ENCODE measurements around the gene RMDN2. TPM values are rescaled to one million over a fixed set of nuclear protein-coding genes. Genes with fewer than 3 reads are reported as not detected.

The RMDN2 gene
- total RNA-seq, 2 donors from 2014 or later: 1.8 to 3.4 TPM

DNA sequence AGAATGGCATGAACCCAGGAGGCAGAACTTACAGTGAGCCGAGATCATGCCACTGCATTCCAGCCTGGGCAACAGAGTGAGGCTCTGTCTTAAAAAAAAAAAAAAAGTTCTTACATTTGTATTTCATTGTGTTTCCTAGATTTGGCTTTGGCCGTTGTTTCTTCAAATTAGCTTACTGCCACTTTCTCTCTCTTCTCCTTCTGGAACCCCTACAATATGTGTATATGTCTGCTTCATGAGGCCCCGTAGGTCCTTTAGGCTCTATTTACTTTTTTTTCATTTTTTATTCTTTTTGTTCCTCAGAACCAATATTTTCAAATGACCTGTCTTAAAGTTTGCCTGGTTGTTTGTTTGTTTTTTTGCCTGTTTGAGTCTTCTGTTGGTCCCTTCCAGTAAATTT, 41.2 kb downstream of the RMDN2 start:
- Mint-ChIP-seq H3K4me1 (peaks cover 3% of the 10 kb centered on the region), H3K27ac (no peak overlapping the region), H3K4me3 (no peak overlapping the region), H3K27me3 (no peaks in the 10 kb centered on the region), H3K36me3 (ENCODE audit: low read depth) (peaks cover 4% of the 10 kb centered on the region)
- ATAC-seq (no peak), DNase-seq (no peak)
- H3K9me3 ChIP-seq (ENCODE audit: control insufficient read depth, low read length, poor library complexity, severe bottlenecking): no peaks in the 10 kb centered on the region

DNA sequence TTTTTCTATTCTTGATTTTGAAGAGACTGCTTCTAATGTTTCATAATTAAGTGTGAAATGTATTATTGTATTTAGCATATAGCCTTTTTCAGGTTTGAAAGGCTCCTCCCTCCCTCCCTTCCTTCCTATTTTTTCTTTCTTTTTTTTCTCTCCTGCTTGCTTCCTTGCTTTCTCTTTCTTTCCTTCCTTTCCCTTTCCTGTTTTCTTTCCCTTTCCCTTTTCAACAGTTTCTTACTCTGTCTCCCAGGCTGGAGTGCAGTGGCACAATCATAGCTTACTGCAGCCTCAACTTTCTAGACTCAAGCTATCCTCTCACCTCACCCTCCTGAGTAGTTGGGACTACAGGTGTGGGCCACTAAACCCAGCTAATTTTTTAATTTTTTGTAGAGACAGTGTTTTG, 44.6 kb downstream of the RMDN2 start:
- Mint-ChIP-seq H3K36me3 (ENCODE audit: low read depth) (peaks cover 5% of the 10 kb centered on the region), H3K27me3 (peaks cover 8% of the 10 kb centered on the region), H3K4me3 (no peak overlapping the region), H3K27ac (peak overlapping the region; percentile 1), H3K4me1 (peaks cover 3% of the 10 kb centered on the region)
- DNase-seq (no peak), ATAC-seq (no peak)
- H3K9me3 ChIP-seq (ENCODE audit: control insufficient read depth, low read length, poor library complexity, severe bottlenecking): no peaks in the 10 kb centered on the region

DNA sequence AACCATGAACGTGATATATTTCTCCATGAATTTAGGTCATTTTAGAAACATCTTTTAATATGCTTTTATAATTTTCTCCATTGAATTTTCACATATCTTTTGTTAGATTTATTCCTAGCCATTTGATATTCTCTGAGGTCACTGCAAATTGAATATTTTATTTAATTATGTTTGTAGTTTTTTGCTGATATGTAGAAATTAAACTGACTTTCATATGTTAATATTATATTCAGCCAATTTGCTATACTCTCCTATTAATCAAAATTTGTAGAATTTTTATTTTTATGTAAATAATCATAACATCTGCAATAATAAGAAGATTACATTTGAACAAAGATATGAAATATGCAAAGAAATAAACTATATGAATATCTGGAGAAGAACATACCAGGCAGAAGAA, 46.9 kb downstream of the RMDN2 start:
- ATAC-seq: no peak
- H3K4me3 Mint-ChIP-seq: no peak overlapping the region
- DNase-seq: no peak
- no peaks in the 10 kb centered on the region for H3K9me3 ChIP-seq (ENCODE audit: control insufficient read depth, low read length, poor library complexity, severe bottlenecking)
- peaks cover 5% of the 10 kb centered on the region for H3K36me3 Mint-ChIP-seq (ENCODE audit: low read depth)
- H3K27me3 Mint-ChIP-seq: peaks cover 8% of the 10 kb centered on the region
- peaks cover 3% of the 10 kb centered on the region for H3K4me1 Mint-ChIP-seq
- no peak overlapping the region for H3K27ac Mint-ChIP-seq

DNA sequence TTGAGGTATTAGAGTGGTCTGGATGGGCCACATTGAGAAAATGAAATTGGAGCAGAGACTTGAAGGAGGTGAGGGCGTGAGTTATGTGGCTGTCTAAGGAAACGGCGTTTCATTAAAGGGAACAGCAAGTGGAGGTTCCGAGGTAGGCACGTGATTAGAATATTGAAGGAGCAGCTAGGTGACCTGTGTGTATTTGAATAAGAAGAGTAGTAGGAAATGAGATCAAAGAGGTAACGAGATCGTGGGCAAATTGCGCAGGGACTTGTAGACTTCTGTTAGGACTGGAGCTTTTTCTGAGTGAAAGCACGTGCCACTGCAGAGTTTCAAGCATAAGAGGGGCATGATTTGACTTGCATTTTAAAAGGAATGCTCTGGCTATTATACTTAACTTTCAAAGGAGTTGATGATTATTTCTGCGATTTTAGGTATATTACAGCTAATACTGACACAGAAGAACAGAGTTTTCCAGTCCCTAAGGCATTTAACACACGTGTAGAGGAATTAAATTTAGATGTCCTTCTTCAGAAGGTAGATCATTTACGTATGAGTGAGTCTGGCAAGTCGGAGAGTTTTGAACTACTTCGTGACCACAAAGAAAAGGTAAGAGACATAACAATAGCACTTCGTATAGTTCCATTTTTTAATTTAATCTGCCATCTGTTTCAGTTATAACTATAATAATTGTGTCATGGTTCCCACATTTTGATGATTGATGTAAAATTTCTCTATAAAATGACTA, 48.7 kb downstream of the RMDN2 start:
- DNase-seq (no peak), ATAC-seq (no peak)
- Mint-ChIP-seq H3K4me1 (peaks cover 3% of the 10 kb centered on the region), H3K36me3 (ENCODE audit: low read depth) (peaks cover 7% of the 10 kb centered on the region), H3K4me3 (no peak overlapping the region), H3K27me3 (peaks cover 11% of the 10 kb centered on the region), H3K27ac (no peak overlapping the region)
- H3K9me3 ChIP-seq (ENCODE audit: control insufficient read depth, low read length, poor library complexity, severe bottlenecking): no peaks in the 10 kb centered on the region

DNA sequence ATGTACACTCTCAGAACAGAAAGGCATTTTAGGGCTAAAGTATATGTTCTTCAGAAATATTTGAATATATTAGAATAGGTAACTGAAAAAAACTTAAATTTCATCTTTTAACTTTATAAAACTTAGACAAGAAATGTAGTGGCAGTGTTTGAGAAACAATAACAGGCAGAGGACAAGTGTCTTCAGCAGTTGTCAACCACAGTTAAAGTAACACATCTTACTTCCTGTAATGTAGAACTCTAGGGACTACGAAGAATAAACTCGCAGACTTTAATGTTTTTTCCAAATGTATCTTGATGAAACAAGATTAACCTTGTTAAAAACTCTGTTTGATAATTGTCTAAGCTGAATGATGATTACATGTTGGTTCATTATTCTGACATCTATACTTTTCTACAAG, 50.7 kb downstream of the RMDN2 start:
- H3K27ac Mint-ChIP-seq: no peak overlapping the region
- H3K4me3 Mint-ChIP-seq: no peak overlapping the region
- H3K27me3 Mint-ChIP-seq: peaks cover 12% of the 10 kb centered on the region
- peaks cover 6% of the 10 kb centered on the region for H3K36me3 Mint-ChIP-seq (ENCODE audit: low read depth)
- H3K9me3 ChIP-seq (ENCODE audit: control insufficient read depth, low read length, poor library complexity, severe bottlenecking): no peaks in the 10 kb centered on the region
- DNase-seq (no peak), ATAC-seq (no peak)
- no peaks in the 10 kb centered on the region for H3K4me1 Mint-ChIP-seq

DNA sequence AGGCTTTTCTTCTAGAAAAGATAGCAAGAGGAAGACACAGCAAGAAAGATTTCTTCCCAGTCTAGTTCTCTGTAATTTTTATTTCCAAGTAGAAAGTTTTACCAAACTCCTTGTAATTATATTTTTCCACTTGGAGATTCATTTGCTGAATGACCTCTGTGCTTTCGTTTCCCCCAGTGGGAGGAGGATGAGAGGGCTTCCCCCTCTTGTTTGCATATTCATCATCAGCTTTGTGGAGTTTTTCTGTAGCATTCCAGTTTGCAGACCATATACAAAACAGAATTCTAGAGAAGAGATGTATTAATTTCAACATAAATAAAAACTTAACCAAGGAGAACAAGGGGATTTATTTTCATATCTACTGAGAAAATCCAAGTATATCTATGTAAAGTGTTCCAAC, 51.3 kb downstream of the RMDN2 start:
- H3K4me1 Mint-ChIP-seq: no peaks in the 10 kb centered on the region
- no peak overlapping the region for H3K27ac Mint-ChIP-seq
- H3K4me3 Mint-ChIP-seq: no peak overlapping the region
- peaks cover 6% of the 10 kb centered on the region for H3K36me3 Mint-ChIP-seq (ENCODE audit: low read depth)
- ATAC-seq (no peak), DNase-seq (no peak)
- H3K9me3 ChIP-seq (ENCODE audit: control insufficient read depth, low read length, poor library complexity, severe bottlenecking): no peaks in the 10 kb centered on the region
- H3K27me3 Mint-ChIP-seq: peaks cover 12% of the 10 kb centered on the region

DNA sequence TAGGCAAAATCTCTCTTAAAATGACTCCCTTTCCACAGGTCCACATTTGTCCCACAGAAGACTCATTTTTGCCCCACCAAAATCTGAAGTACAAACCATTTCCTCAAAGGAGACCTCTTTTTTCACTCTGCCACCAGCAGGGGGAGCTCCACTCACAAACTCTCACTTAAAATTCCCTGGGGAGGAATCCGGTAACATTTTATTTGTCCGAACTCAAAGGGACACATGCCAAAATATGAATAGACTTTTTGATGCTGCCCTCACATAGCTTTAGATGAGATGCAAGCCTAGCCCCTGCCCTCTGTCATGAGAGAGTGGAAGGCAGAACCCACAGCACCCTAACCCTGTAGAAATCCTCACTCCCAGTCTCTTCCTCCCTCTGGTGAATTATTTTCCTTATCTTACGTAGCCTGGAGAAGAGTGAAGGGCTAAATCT, 57.1 kb downstream of the RMDN2 start:
- DNase-seq (peak; percentile 17 to 49 (median 38)), ATAC-seq (no peak)
- peak overlapping the region; percentile 73 for H3K27ac Mint-ChIP-seq
- peaks cover 12% of the 10 kb centered on the region for H3K27me3 Mint-ChIP-seq
- peaks cover 11% of the 10 kb centered on the region for H3K4me1 Mint-ChIP-seq
- peaks cover 7% of the 10 kb centered on the region for H3K36me3 Mint-ChIP-seq (ENCODE audit: low read depth)
- no peak overlapping the region for H3K4me3 Mint-ChIP-seq
- no peaks in the 10 kb centered on the region for H3K9me3 ChIP-seq (ENCODE audit: control insufficient read depth, low read length, poor library complexity, severe bottlenecking)

DNA sequence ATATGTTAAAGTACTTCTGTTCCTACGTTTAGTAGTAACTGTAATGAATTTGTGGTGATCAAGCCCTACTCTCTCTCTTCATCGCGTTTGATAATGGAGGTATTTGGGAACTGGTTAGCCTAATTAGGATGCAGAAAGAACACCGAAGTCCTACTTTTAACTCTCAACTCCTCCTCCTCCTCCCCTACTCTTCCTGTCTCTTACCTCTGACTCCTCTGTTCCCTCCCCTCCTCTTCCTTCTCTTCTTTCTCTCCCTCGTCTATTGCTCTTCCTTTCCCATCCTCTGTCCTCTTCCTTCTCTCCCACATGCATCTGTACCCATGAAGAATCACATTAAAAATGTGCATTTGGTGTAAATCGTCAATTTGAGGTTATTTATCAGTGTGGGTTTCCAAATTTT, 57.8 kb downstream of the RMDN2 start:
- ATAC-seq: no peak
- no peaks in the 10 kb centered on the region for H3K9me3 ChIP-seq (ENCODE audit: control insufficient read depth, low read length, poor library complexity, severe bottlenecking)
- no peak overlapping the region for H3K27ac Mint-ChIP-seq
- no peak for DNase-seq
- H3K4me3 Mint-ChIP-seq: no peak overlapping the region
- H3K27me3 Mint-ChIP-seq: peaks cover 12% of the 10 kb centered on the region
- H3K4me1 Mint-ChIP-seq: peaks cover 11% of the 10 kb centered on the region
- peaks cover 7% of the 10 kb centered on the region for H3K36me3 Mint-ChIP-seq (ENCODE audit: low read depth)

DNA sequence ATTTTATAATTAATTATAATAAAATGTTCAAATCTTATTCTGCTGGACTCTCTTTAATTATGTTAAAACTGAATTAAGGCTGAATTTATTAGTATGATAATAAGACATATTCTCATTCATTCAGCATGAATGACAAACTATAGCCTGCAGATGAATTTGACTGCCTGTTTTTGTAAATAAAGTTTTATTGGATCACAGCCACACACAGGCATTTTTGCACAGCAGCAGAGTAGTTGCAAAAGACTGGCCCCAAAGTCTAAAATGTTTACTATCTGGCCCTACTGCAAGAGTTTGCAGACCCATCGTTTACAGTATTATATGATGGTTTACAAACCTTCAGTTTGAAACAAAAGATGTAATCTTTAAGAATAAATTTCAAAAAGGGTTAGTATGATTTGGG, 58.6 kb downstream of the RMDN2 start:
- H3K27ac Mint-ChIP-seq: no peak overlapping the region
- H3K36me3 Mint-ChIP-seq (ENCODE audit: low read depth): peaks cover 6% of the 10 kb centered on the region
- DNase-seq: no peak
- H3K27me3 Mint-ChIP-seq: peaks cover 9% of the 10 kb centered on the region
- H3K4me3 Mint-ChIP-seq: no peak overlapping the region
- ATAC-seq: no peak
- H3K4me1 Mint-ChIP-seq: peaks cover 11% of the 10 kb centered on the region
- H3K9me3 ChIP-seq (ENCODE audit: control insufficient read depth, low read length, poor library complexity, severe bottlenecking): no peaks in the 10 kb centered on the region

DNA sequence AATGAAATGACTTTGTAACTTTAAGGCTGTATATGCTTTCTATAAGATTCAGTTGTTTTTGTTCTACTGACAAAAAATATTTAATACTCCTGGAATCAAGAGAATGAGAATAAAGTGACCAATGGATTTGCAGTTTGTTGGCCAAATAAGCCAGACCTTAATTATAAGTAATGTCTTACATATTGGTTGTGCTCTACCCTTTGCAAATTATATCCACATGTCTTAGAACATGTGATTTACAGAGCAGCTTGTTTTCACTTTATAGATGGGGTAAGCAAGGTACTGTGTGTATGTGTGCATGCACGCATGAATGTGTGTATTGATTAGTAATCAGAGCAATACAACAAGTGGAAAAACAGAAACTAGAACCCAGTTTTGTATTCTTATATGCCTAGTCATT, 59.1 kb downstream of the RMDN2 start:
- Mint-ChIP-seq H3K27me3 (peaks cover 8% of the 10 kb centered on the region), H3K4me3 (no peak overlapping the region), H3K36me3 (ENCODE audit: low read depth) (peaks cover 4% of the 10 kb centered on the region), H3K4me1 (peaks cover 11% of the 10 kb centered on the region), H3K27ac (no peak overlapping the region)
- DNase-seq (no peak), ATAC-seq (no peak)
- no peaks in the 10 kb centered on the region for H3K9me3 ChIP-seq (ENCODE audit: control insufficient read depth, low read length, poor library complexity, severe bottlenecking)

DNA sequence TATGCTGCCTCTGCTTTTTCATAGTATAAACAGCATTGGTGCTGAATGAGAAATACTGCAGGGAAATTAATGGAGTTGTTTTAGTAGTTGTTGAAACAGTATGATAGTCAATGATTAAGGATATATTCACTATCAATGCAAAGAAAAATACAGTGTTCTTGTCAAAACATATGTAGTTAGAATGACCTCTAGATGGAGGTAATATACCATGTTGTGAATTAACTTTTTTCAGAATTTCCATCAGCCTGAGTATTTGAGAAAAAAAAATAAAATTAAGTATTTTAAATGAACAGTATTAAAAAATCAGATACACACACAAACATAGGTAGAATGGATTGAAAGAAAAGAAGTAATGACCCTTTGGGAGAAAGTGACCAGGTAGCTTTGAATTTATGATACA, 59.5 kb downstream of the RMDN2 start:
- Mint-ChIP-seq H3K27ac (no peak overlapping the region), H3K4me3 (no peak overlapping the region), H3K27me3 (peaks cover 8% of the 10 kb centered on the region), H3K36me3 (ENCODE audit: low read depth) (peaks cover 4% of the 10 kb centered on the region), H3K4me1 (peaks cover 11% of the 10 kb centered on the region)
- DNase-seq (no peak), ATAC-seq (no peak)
- no peaks in the 10 kb centered on the region for H3K9me3 ChIP-seq (ENCODE audit: control insufficient read depth, low read length, poor library complexity, severe bottlenecking)

DNA sequence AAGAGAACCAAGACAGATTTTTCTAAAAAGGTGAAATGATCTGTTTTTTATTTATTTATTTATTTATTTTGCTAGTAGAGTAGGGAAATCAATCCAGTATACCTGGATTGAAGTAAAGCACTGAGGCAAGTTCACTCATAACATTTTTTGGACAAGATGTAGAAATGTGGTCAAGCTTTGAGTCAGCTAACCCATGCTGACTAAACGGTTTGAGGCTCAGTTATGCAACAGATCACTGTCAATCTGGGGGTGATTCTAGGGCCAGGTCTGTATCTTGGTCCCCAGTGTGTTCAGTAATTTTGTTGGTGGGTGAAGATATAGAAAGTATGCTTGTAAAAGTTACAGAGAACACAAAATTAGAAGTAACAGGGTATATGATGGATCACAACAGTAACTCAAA, 60.2 kb downstream of the RMDN2 start:
- no peak for DNase-seq
- peaks cover 4% of the 10 kb centered on the region for H3K36me3 Mint-ChIP-seq (ENCODE audit: low read depth)
- H3K27ac Mint-ChIP-seq: no peak overlapping the region
- peaks cover 11% of the 10 kb centered on the region for H3K4me1 Mint-ChIP-seq
- H3K9me3 ChIP-seq (ENCODE audit: control insufficient read depth, low read length, poor library complexity, severe bottlenecking): no peaks in the 10 kb centered on the region
- H3K27me3 Mint-ChIP-seq: peaks cover 8% of the 10 kb centered on the region
- no peak overlapping the region for H3K4me3 Mint-ChIP-seq
- ATAC-seq: no peak

DNA sequence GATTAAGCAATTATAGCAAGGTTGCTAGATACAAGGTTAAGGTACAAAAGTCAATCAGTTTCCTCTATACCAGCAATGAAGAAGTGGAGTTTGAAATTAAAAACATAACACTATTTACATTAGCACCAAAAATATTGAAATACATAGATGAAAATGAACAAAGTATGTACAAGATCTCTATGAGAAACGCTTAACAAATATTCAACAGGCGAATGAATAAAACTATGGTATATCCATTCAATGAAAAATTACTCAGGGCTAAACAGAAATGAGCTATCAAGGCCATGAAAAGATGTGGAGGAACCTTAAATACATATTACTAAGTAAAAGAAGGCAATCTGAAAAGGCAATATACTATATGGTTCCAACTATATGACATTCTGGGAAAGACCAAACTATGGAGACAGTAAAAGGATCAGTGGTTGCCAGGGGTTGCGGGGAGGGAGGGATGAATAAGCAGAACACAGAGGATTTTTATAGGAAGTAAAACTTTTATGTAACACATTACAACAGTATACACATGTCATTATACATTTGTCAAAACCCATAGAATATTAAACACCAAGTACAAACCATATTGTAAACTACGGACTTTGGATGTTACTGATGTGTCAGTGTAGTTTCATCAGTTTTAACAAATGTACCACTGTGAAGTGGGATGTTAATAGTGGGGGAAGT, 62.1 kb downstream of the RMDN2 start:
- peaks cover 9% of the 10 kb centered on the region for H3K4me1 Mint-ChIP-seq
- H3K4me3 Mint-ChIP-seq: no peak overlapping the region
- peaks cover 2% of the 10 kb centered on the region for H3K27me3 Mint-ChIP-seq
- peaks cover 4% of the 10 kb centered on the region for H3K36me3 Mint-ChIP-seq (ENCODE audit: low read depth)
- H3K9me3 ChIP-seq (ENCODE audit: control insufficient read depth, low read length, poor library complexity, severe bottlenecking): no peaks in the 10 kb centered on the region
- ATAC-seq: no peak
- DNase-seq: no peak
- H3K27ac Mint-ChIP-seq: no peak overlapping the region

DNA sequence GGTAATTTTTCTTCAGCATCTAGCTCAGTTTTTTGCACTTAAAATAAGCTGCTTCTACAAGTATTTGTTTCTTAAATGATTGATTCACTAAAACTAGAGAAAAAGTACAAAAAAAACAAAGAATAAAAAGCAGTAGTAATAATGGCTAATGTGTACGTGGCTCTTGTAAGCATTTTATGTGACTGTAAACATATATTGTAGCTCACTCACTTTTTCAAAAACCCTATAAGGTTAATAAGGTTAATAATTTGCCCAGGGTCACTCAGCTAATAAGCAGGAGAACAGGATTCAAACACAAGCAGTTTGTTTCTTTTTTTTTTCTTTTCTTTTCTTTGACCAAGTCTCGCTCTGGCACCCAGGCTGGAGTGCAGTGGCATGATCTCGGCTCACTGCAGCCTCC, 67.5 kb downstream of the RMDN2 start:
- ATAC-seq (no peak), DNase-seq (no peak)
- no peak overlapping the region for H3K27ac Mint-ChIP-seq
- H3K4me1 Mint-ChIP-seq: peaks cover 2% of the 10 kb centered on the region
- peaks cover 4% of the 10 kb centered on the region for H3K36me3 Mint-ChIP-seq (ENCODE audit: low read depth)
- no peaks in the 10 kb centered on the region for H3K9me3 ChIP-seq (ENCODE audit: control insufficient read depth, low read length, poor library complexity, severe bottlenecking)
- no peak overlapping the region for H3K4me3 Mint-ChIP-seq
- H3K27me3 Mint-ChIP-seq: no peaks in the 10 kb centered on the region

Data from T-helper 17 cell (primary cell).